T-helper 2 cell (primary cell): Measurements from ENCODE around the gene FLYWCH1.

Source experiments
- DNase-seq, 5 experiments: peaks; one replicate each; pipeline versions ENCODE4 v3.0.0 to v3.0.0-alpha.2; 2012 to 2022

Gene FLYWCH1

GRCh38 chr16:2987286-2987685, 75.6 kb downstream of the FLYWCH1 start:
- no peak for DNase-seq

GRCh38 chr16:2987833-2988232, 76.1 kb downstream of the FLYWCH1 start:
- DNase-seq = no peak

DNA sequence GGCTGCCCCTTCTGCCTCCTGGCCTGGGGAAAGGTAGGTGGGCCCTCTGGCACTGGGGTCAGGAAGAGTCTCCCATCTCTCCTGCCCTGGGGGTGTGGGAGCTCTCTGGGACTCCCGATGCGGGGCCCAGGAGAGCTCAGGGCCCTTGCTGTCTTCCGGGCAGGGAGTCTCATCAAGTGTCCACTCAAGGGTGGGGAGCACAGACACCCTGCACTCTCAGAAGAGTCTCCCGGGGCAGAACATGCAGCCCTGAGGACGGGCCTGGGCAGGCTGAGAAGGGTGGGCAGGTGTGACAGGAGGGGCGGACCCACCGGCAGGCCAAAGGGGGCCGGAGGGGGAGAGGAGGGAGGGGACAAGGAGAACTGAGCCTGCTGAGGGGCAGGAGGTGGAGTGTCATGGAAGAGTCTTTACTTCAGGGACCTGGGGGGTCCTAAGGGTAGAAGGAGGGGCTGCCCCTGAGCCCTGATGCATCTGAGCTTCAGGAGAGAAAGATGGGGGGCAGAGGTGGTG, 76.9 kb downstream of the FLYWCH1 start:
- no peak for DNase-seq

GRCh38 chr16:2990891-2991290, 79.2 kb downstream of the FLYWCH1 start:
- DNase-seq = no peak

GRCh38 chr16:2991566-2992261, 80.0 kb downstream of the FLYWCH1 start:
- no peak for DNase-seq

DNA sequence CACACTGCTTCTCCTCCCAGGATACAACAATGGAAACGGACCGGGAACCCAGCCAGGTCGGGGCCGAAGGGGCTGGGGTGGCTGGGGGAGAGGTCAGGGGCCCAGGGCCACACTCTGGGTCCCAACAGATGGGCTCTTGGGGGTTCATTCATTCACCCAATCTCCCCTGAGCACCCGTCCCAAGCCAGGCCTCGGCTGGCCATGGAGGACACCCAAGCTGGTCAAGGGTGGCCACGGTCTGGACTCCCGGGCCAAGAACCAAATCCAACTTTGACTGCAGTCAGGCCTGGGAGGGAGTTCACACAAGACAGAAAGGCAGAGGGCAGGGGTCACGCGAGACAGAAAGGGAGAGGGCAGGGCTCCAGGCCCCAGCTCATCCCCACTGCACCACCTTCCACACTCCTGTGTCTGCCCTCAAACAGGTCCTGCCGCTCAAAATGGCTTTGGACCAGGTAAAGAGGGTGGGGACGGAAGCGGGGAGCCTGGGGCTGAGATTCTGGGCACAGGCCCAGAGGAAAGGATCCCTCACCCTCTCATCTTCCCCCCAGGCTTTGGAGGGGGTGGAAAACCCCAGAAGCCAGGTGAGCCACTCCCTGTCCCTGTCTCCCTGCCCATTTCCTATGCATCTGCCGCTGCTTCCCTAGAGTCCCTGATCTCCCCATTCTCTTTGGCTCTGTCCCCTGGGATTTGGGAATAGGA, 80.8 kb downstream of the FLYWCH1 start:
- no peak for DNase-seq

GRCh38 chr16:2996298-2996697, 84.6 kb downstream of the FLYWCH1 start:
- no peak for DNase-seq

GRCh38 chr16:2999929-3000328, 88.2 kb downstream of the FLYWCH1 start:
- no peak for DNase-seq

DNA sequence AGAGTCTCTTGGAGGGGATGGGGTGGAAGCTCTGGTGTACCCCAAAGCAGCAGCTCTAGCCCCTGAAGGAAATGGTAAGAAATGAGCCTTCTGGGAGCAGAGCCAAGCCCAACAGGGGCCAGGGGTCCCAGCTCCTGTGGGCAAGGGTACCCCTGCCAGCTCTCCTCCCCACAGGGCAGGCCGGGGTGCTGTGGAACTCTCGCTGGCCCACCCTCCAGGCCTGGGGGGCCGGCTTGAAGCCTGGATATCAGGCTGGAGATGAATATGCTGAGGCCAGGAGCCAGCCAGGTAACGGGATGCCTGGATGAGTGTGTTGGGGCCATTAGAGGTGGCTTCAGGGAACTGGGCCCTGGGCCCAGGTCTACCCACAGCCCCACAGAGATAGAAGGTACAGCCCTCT, 88.8 kb downstream of the FLYWCH1 start:
- DNase-seq = no peak
